ENCODE data around the gene RAB10. TPM values are rescaled to one million over a fixed set of nuclear protein-coding genes. Genes with fewer than 3 reads are reported as not detected.
A peak's percentile ranks its signal among the peaks of the same experiment; 100 is the strongest.

The RAB10 gene
- total and polyA plus RNA-seq, 2 of the 13 experiments (the other 11 are each of a cell fraction or from before 2014, with no cell fraction given): 48.2 to 120 TPM

- no peaks in the 10 kb centered on the region for H3K9me3 ChIP-seq (ENCODE audit: low read length)
- DNase-seq (ENCODE audit: low spot score): no peak
- in situ Hi-C loops (cut with HindIII; ENCODE audit: extremely low pct_ligation_motif_present, low pct_unique_long_range_greater_than_20kb) (no loop called here), intact Hi-C loops (cut with micrococcal nuclease; ENCODE audit: unreplicated experiment) (loop anchor here (5.0 kb wide), 1 partner anchor 155 kb away; no protein-coding TSS in a partner anchor)
- no peaks in the 10 kb centered on the region; the same call in 1 of the 2 replicates for H4K20me1 ChIP-seq (ENCODE audit: insufficient read depth, low read length)
- no peak overlapping the region for H3K4me2 ChIP-seq (ENCODE audit: low read depth, low read length)
- FAIRE-seq: no peak
- no peaks in the 10 kb centered on the region for H3K79me2 ChIP-seq (ENCODE audit: insufficient read depth, low read length)
- H3K36me3 ChIP-seq (replicated peaks in 1 of 2; ENCODE audit: control insufficient read depth in 1 of 2, insufficient read depth in 2 of 2, low read length in 2 of 2): no peaks in the 10 kb centered on the region
- TF ChIP-seq HNF4G (IDR thresholded peaks at IDR 0.05; ENCODE audit: borderline replicate concordance, low read depth, low read length) (0 out of 2 replicates have a peak, but pooled peaks have one; percentile 5), HNF4G (CRISPR knock-in tag; IDR thresholded peaks at IDR 0.05; ENCODE audit: borderline replicate concordance, low read depth) (no peak), TMF1 (CRISPR knock-in tag; IDR thresholded peaks at IDR 0.05; ENCODE audit: low read depth) (no peak), ZNF629 (CRISPR knock-in tag; conservative IDR thresholded peaks at IDR 0.05) (peak; percentile 97), ZBTB33 (CRISPR knock-in tag; IDR thresholded peaks at IDR 0.05) (peak; percentile 83; the same call in 1 of the 2 replicates), KDM5A (IDR thresholded peaks at IDR 0.05; ENCODE audit: borderline replicate concordance, low read length) (no peak), ZMYM3 (CRISPR knock-in tag; IDR thresholded peaks at IDR 0.05) (peak; percentile 70)
- no peak overlapping the region for H3K27ac ChIP-seq (ENCODE audit: extremely low read length, insufficient read depth, low read length)
- no peak overlapping the region for H3K4me3 ChIP-seq (replicated peaks in 1 of 3; ENCODE audit: insufficient read depth in 1 of 3, low read depth in 2 of 3, low read length in 3 of 3)
- peaks cover 11 to 52% of the 10 kb centered on the region in 2 experiments for H3K27me3 ChIP-seq (ENCODE audit: control insufficient read depth in 1 of 2, insufficient read depth in 2 of 2, low read length in 2 of 2)
- H2AFZ ChIP-seq (ENCODE audit: low read length): no peak overlapping the region
- peaks cover 20% of the 10 kb centered on the region for H3K4me1 ChIP-seq (ENCODE audit: insufficient read depth, low read length)
- no peak for ATAC-seq
- ChIA-PET POLR2A (no interaction called here), CTCF (ENCODE audit: low intra/inter-chr PET ratio, low total read pairs) (no interaction called here)
- BruUV-seq (replicated peaks): no TSS peak
- no peak overlapping the region for H3K9ac ChIP-seq (ENCODE audit: insufficient read depth, low read depth, low read length)
- WGBS (ENCODE audit: low lambda C conversion rate): 68% methylated on average over 47 of the region's 56 CpGs
Measured at GRCh38 chr2:26172189-26172870, 138.4 kb downstream of the RAB10 start.

All from HepG2 (cell line).